HG03108 (cell line): ENCODE results near the gene TPT1.
A peak's percentile ranks its signal among the peaks of the same experiment; 100 is the strongest.
"Not testable (repeated sequence)": the region's sequence is repeated elsewhere in the genome, so short reads cannot be mapped to it uniquely, and the experiment has no call there.

Experiments used
- ATAC-seq: cut with Tn5 transposase; IDR thresholded peaks from one replicate; pipeline ENCODE4 v1.9.1; 2021; ENCODE audit warnings: moderate library complexity; ENCODE audit not compliant: unreplicated experiment

TPT1 gene

DNA sequence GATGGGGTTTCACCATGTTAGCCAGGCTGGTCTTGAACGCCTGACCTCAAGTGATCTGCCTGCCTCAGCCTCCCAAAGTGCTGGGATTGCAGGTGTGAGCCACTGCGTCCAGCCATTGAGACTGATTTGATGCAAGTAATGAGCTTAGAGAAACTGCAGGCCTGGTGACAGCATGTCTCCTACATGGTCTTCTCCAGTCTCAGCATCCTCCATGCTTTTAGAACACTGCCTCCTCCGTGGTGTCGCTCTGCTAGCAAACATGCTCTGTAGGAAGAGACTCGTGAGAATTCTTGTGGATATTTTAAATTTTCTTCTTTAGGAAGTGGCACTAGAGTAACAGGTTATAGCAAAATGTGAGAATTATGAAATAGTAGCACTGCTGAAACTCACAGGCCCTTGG, 37.1 kb downstream of the TPT1 start:
- no peak for ATAC-seq

DNA sequence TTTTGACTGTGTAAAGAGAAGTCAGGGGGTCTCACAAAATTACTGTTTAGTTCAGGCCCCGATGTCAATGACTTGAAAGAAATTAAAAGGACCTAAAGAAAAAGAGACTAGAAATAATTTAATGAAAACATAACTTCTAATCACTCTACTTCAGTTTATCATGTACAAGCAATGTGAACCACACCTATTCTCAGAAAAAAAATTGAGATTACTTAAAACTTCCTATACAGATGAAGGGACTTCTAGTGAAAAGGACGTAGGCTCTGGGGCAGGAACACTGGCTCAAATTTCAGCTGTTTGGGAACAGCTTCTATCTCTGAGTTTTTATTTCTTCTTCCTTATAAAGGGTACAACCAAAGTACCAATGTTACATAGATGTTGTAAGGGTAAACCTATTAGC, 38.0 kb downstream of the TPT1 start:
- no peak for ATAC-seq

DNA sequence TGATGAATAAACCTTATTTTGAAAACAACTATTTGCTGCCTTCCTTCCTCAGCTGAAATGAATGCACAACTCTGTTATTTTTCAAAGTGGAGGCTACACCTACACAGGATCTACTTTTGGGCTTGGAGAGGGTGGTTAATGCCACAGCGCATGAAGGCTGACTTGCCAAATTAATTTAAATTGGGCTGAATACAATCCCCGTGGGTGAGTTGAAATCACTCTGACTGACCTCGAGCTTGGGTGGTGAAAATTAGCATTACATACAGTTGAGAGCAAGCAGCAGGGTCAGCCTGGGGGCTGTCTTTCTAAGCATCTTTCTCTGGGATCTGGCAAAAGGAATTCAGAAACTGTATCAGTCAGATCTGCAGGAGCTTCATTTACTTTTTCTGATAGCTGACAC, 38.5 kb downstream of the TPT1 start:
- ATAC-seq = no peak

DNA sequence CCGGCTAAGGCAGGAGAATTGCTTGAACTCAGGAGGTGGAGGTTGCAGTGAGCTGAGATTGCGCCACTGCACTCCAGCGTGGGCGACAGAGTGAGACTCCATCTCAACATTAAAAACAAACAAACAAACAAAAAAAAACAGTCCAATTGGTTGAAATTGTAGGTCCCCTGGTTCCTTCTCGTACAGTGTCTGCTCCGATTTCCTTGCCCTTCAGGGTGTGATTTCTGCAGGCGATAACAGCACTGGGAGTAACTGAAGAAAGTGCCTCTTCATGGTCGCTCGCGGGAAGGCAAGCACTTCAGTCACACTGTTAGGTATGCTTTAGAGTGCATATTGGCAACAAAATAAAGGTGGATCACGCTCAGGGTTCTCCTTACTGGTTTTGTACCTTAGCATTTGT, 39.7 kb downstream of the TPT1 start:
- no peak for ATAC-seq

DNA sequence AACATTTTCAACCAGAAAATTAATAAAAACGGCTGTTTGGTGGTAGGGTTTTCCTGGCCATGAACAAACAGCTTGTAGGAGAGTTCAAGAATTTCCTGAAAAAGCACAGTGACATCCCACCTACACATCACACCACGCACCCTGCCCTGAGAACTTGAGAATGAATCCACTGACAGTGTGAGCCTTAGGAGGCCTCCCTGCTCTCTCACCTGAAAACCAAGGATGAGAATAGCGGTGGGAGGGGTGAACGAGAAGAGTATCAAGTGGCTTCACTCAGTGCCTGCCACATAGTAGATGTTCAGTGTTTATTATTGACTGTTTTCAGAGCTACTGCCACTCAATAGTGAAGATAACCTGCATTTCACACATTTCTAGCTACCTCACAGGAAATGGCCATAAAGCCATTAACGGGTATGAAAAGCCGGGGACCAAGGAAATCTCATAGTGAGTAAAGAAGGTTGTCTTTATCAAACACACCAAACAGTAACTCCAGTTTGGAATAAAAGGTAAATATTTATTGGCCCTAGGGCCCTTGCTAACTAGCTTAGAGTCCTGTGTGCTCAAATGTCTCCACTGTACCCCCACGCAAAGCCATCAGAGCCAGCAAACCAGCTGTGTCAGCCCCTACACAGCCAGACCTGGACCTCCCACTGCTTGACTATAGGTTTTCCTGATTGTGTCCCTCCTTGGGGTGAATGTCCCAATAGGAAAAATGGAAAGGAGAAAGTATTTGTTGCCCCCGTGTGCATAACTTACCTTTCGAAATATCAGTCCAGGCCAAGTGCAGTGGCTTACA, 40.6 kb downstream of the TPT1 start:
- ATAC-seq = no peak

DNA sequence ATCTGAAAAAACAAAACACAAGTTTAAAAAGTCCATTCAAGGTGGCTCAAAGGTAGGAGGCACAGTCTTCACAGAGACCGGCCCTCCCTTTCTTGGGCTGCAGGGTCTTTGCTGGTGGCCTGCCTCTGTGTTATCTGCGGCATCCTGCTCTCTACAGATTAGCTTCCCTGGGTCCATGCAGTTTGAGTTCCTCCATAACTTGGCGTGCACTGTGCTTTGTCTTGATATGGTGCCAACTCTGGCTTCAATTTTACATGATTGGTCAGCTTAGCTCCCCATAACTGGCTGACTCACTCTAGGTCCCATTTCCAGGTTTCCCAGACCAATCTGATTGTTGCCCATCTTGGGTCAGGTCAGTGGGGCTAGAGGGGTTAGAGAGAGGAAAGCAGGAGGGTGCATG, 41.8 kb downstream of the TPT1 start:
- no peak for ATAC-seq

DNA sequence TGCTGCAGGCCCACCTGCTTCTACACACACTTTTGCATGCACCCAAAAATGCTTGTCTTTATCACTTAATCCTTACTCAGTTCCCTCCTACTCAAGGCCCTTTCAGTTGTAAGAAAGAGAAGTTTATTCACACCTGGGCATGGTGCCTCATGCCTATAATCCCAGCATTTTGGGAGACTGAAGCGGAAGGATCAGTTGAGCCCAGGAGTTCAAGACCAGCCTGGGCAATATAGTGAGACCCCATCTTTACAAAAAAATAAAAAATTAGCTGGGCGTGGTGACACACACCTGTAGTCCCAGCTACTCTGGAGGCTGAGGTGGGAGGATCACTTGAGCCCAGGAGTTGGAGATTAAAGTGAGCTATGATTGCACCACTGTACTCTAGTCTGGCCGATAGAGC, 42.4 kb downstream of the TPT1 start:
- ATAC-seq = not testable (repeated sequence)

DNA sequence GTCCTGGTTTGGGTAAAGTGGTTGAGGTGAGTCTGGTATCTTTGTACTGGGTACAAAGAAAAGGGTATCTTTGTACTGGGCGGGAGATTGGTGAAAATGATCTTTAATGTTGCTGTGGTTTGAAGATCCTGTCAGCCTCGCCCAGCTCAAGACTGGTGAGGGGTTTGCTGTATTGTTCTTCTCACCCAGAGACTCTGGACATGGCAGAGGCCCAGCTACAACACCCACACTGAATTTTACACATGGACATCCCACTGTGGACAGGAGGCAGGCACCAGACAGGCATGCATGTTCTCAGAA, 42.8 kb downstream of the TPT1 start:
- ATAC-seq = no peak

DNA sequence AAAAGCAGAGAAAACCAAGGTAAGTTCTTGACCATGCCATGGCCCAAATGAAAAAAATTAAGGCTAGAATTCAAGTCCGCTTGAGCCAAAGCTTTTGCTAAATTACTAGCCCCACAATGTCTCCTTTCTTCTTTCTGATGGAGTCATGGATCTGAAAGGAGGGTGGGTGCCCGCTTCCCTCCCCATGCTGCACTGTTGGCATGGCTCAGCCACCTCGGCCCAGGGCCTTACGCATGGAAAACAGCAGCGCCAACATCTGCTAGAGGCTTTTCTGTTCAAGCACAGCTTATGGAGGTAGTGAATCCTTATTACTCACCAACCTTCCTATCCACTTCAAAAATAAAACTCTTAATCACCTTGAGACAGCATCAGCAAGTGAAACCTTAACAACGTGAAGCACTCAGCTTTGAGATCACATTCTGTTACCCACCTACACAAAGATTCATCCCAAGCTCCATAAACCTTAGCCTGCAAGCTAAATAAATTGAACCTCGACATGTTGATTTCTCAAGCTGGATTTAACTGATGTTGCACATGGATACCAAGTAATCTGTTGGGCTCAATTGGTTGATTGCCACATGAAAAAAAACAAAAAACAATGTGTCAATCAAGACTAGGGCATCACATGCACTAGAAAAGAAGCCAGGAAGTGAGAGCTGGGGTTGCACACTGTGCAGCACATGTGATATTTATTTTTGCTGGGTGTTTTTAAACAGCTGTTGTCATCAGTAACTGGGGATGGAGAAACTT, 43.4 kb downstream of the TPT1 start:
- ATAC-seq = peak; percentile 56

DNA sequence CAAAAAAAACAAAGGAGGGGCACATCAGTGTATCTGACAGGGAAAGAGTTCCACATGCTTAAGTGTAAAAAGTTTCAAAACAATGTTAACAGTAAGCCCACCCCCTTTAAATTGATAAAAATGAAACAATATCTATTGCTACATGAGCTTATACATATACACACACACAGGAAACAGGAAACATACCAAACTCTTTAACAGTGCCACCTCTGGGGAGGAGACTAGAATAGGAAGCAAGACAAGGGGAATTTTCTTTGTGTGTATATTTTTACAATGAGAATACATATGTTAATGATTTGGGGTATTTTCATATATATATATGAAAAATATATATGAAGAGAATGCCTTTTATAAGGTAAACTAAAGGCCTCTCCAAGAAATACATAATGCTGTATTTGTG, 44.7 kb downstream of the TPT1 start:
- ATAC-seq = no peak

DNA sequence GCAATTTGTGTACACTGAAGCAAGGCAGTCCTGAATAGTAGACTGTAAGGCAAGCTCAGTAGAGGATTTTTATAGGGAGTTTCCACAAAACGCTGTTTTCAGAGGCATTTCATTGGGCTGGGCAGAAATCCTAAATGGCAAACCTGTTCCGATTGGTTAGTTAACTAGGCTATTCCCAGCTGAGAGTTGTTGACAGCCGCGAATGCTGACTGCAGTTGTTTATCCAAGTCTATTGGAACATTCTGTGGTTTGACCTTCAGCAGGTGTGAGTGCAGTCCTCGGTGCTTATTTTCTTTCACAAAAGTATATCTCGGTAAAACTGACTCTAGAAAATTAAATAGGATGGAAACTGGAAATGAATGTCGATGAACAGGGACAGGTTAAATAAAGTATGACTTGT, 45.4 kb downstream of the TPT1 start:
- no peak for ATAC-seq

DNA sequence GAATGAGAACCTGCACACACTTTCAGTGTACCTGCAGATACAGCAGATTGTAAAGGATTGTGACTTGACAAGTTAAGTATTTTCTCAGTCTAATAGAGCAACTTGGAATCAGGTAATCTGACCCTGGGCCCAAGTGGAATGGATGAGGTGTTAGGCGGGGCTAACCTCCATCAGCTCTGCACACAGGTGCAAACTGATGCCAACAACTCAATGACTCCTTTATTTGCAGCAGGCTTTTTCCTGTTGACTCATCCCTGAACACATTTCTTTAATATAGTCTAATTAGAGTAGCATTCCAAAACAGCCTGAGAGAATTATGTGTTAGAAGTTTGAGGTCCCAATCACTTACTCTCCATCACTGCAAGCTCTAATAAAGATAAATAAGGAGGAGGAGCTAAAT, 48.8 kb downstream of the TPT1 start:
- no peak for ATAC-seq

DNA sequence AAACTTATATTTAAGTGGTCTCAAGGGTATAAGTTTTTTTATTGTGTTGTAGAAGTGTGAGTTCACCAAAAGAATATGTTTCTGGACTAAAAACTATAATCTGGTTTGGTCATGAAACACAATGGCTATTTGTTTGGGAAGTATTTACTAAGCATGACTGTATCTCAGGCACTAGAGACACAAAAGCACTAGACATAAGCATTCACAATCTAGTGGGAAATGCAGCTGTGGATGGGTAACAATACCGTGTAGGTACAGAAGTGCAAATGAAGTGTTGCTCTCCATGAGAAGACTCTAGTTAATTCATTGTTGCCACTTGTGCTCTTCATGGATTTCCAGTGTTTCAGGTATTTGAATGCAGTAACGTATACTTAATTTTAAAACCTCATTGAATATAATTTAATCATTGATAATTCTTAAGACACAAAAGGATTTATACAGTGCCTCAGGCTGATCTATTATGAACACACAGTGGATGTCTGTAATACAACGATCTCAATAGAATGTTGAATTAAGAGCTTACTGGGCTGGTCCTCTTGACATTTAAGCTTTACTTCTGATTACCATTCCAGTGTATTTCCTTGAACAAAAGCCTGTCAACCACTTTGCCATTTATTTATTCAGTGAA, 50.9 kb downstream of the TPT1 start:
- no peak for ATAC-seq
